Endothelial cell of umbilical vein (primary cell): ENCODE data around the gene LIME1. TPM values are rescaled to one million over a fixed set of nuclear protein-coding genes. Genes with fewer than 3 reads are reported as not detected.

Experiments
- BruUV-seq: library from RNA; stranded (reverse); fragments of 400-500 nt; replicated peaks from 2 replicates; lab custom pipeline; 2021; lab: Mats Ljungman, UMichigan
- CTCF ChIA-PET: fragments of 300-600, 350-600 bp; sonication (Branson Sonifier 250); formaldehyde crosslinking; loops from one replicate; lab custom pipeline; 2021; ENCODE audit warnings: antibody characterized with exemption, inconsistent platforms; lab: Charles Lee
- POLR2A ChIA-PET: fragments of 300-600, 350-600 bp; sonication (Branson Sonifier 250); formaldehyde crosslinking; loops from one replicate; lab custom pipeline; 2021; ENCODE audit warnings: antibody characterized with exemption, inconsistent platforms; lab: Charles Lee
- DNase-seq: peaks from one replicate; pipeline ENCODE4 v3.0.0-alpha.2; 2011; ENCODE audit warnings: low read depth, low spot score
- FAIRE-seq: peaks from 2 replicates; lab custom pipeline; 2011; peaks lifted over from hg19 to GRCh38; lab: Jason Lieb, UNC
- H2AFZ ChIP-seq: 2 replicates; pipeline ENCODE4 v1.6.0; 2012; ENCODE audit warnings: low read depth, low read length, control low read depth, inconsistent platforms
- H3K27ac ChIP-seq: 2 replicates; pipeline ENCODE4 v1.5.1; 2011; ENCODE audit warnings: low read depth, mild to moderate bottlenecking, control low read depth, low read length, moderate library complexity; ENCODE audit not compliant: insufficient read depth
- H3K27me3 ChIP-seq, 2 experiments: 2 replicates each; pipeline versions ENCODE4 v1.6.0 to v1.6.1; 2011; ENCODE audit warnings: low read length in 2 of 2, mixed read lengths in 1 of 2; ENCODE audit not compliant: control insufficient read depth in 2 of 2, insufficient read depth in 2 of 2
- H3K36me3 ChIP-seq, 2 experiments: 2 replicates in 1 of 2; 3 replicates in 1 of 2; pipeline ENCODE4 v1.5.1; 2011; ENCODE audit warnings: low read length in 2 of 2, mild to moderate bottlenecking in 1 of 2, moderate library complexity in 1 of 2; ENCODE audit not compliant: control insufficient read depth in 2 of 2, insufficient read depth in 2 of 2; ENCODE audit errors: extremely low read depth in 1 of 2
- H3K4me1 ChIP-seq: 3 replicates; pipeline ENCODE4 v1.5.1; 2011; ENCODE audit warnings: mild to moderate bottlenecking, low read length; ENCODE audit not compliant: control insufficient read depth, insufficient read depth; ENCODE audit errors: extremely low read depth
- H3K4me2 ChIP-seq: 2 replicates; pipeline ENCODE4 v1.6.1; 2011; ENCODE audit warnings: low read length, control low read depth, mixed read lengths; ENCODE audit not compliant: insufficient read depth
- H3K4me3 ChIP-seq, 3 experiments: fragments of 200-600 bp in 1 of 3; sonication (generic), shearing (Covaris generic) in 1 of 3; replicated peaks in 1 of 3; 2 replicates each; pipeline ENCODE4 v1.5.1; 2011 to 2016; ENCODE audit warnings: control low read depth in 3 of 3, low read length in 3 of 3, mild to moderate bottlenecking in 2 of 3, inconsistent platforms in 1 of 3, low read depth in 1 of 3, moderate library complexity in 1 of 3; ENCODE audit not compliant: insufficient read depth in 1 of 3
- H3K79me2 ChIP-seq: 2 replicates; pipeline ENCODE4 v1.6.0; 2012; ENCODE audit warnings: low read length, inconsistent platforms; ENCODE audit not compliant: control insufficient read depth, insufficient read depth
- H3K9ac ChIP-seq: replicated peaks from 2 replicates; pipeline ENCODE3; 2011; ENCODE audit warnings: low read length, control low read depth; ENCODE audit not compliant: insufficient read depth; ENCODE audit errors: extremely low read depth
- H3K9me1 ChIP-seq: replicated peaks from 3 replicates; pipeline ENCODE4 v1.6.0; 2011; ENCODE audit warnings: mild to moderate bottlenecking, low read length; ENCODE audit not compliant: control insufficient read depth, insufficient read depth; ENCODE audit errors: extremely low read depth
- H3K9me3 ChIP-seq: replicated peaks from 2 replicates; pipeline ENCODE4 v1.5.1; 2012; ENCODE audit warnings: low read length, inconsistent platforms; ENCODE audit not compliant: control insufficient read depth, insufficient read depth
- H4K20me1 ChIP-seq: replicated peaks from 2 replicates; pipeline ENCODE3; 2011; ENCODE audit warnings: mild to moderate bottlenecking, low read length; ENCODE audit not compliant: control insufficient read depth, insufficient read depth; ENCODE audit errors: extremely low read depth
- CTCF ChIP-seq, 2 donors: IDR thresholded peaks; 1 replicate in 1 of 2; 2 replicates in 1 of 2; pipeline ENCODE4 v1.5.1; 2011; ENCODE audit warnings: low read length in 2 of 2, mild to moderate bottlenecking in 2 of 2, moderate library complexity in 2 of 2, control low read depth in 1 of 2, inconsistent platforms in 1 of 2, low read depth in 1 of 2; ENCODE audit not compliant: insufficient read depth in 1 of 2; ENCODE audit errors: extremely low read depth in 1 of 2
- EZH2 ChIP-seq: IDR thresholded peaks from 2 replicates; pipeline ENCODE4 v1.6.1; 2012; ENCODE audit warnings: borderline replicate concordance, low read depth, mild to moderate bottlenecking, moderate library complexity, low read length, inconsistent platforms; ENCODE audit not compliant: severe bottlenecking
- FOS ChIP-seq: IDR thresholded peaks from 2 replicates; pipeline ENCODE4 v1.6.1; 2011; ENCODE audit warnings: mild to moderate bottlenecking, low read length, moderate library complexity, borderline replicate concordance; ENCODE audit not compliant: insufficient read depth
- GATA2 ChIP-seq: IDR thresholded peaks from 2 replicates; pipeline ENCODE4 v1.7.0; 2011; ENCODE audit warnings: low read depth, mild to moderate bottlenecking, moderate library complexity, mixed read lengths, low read length; ENCODE audit not compliant: insufficient read length, insufficient read depth
- JUN ChIP-seq: IDR thresholded peaks from 2 replicates; pipeline ENCODE4 v1.6.1; 2011; ENCODE audit warnings: borderline replicate concordance, low read depth; ENCODE audit not compliant: insufficient read length, insufficient read depth
- MAX ChIP-seq: IDR thresholded peaks from 2 replicates; pipeline ENCODE4 v1.6.1; 2011; ENCODE audit not compliant: insufficient read depth, insufficient read length
- MYC ChIP-seq: IDR thresholded peaks from one replicate; pipeline ENCODE4 v1.6.1; 2011; ENCODE audit warnings: mild to moderate bottlenecking, low read depth, low read length
- POLR2A ChIP-seq: IDR thresholded peaks from 2 replicates; pipeline ENCODE4 v1.6.1; 2012; ENCODE audit warnings: low read depth, mild to moderate bottlenecking, control low read depth, low read length
- POLR2AphosphoS5 ChIP-seq: IDR thresholded peaks from 2 replicates; pipeline ENCODE4 v1.6.1; 2012; ENCODE audit warnings: low read depth, mild to moderate bottlenecking, control low read depth, low read length, moderate library complexity; ENCODE audit not compliant: insufficient read depth
- dilution Hi-C: fragments of 300-500 bp; cut with MboI; formaldehyde crosslinking; loops from one replicate; pipeline ENCODE4 v1.15.0; 2019; ENCODE audit warnings: low sequenced_read_pairs; ENCODE audit not compliant: extremely low pct_ligation_motif_present
- intact Hi-C: fragments of 100-400 bp; cut with micrococcal nuclease; formaldehyde crosslinking; loops from one replicate; pipeline ENCODE4 v1.10.0; 2022
- polyA plus RNA-seq, 4 experiments: library from polyadenylated mRNA; depleted of rRNA in 3 of 4; stranded (reverse) in 3 of 4; unstranded in 1 of 4; fragments of >200 nt; gene quantifications; 2 replicates each; pipeline versions ENCODE4 v1.2.1 to v1.2.3, GENCODE V29; 2011 to 2012; ENCODE audit warnings: missing spikeins in 1 of 4
- total RNA-seq: library from RNA; stranded (reverse); gene quantifications from 2 replicates; pipeline ENCODE4 v1.2.3, GENCODE V29; 2021

LIME1 gene
- total and polyA plus RNA-seq, 2 donors (not counting 3 experiments of a cell fraction or from before 2014, with no cell fraction given), result 10.7 to 12.2 TPM

GRCh38 chr20:63755933-63756647, 19.6 kb downstream of the LIME1 start:
- Histone ChIP-seq H3K4me3 (no peak overlapping the region), H3K4me2 (no peak overlapping the region), H3K79me2 (no peaks in the 10 kb centered on the region), H4K20me1 (no peaks in the 10 kb centered on the region), H3K36me3 (no peaks in the 10 kb centered on the region), H3K9ac (no peak overlapping the region), H3K27ac (no peak overlapping the region), H2AFZ (no peak overlapping the region), H3K9me1 (no peaks in the 10 kb centered on the region), H3K9me3 (no peaks in the 10 kb centered on the region), H3K27me3 (no peaks in the 10 kb centered on the region), H3K4me1 (no peaks in the 10 kb centered on the region)
- DNase-seq, result no peak
- FAIRE-seq, result no peak
- intact Hi-C loops, result no loop called here
- dilution Hi-C loops, result no loop called here
- BruUV-seq, result no TSS peak
- CTCF ChIA-PET, result interaction anchor here (1.0 kb wide), 1 partner anchor 30 kb away, joined by 3 read pairs; no protein-coding TSS in a partner anchor
- POLR2A ChIA-PET, result no interaction called here
- TF ChIP-seq GATA2, result no peak
- no peak for TF ChIP-seq MYC
- TF ChIP-seq POLR2AphosphoS5, result no peak
- TF ChIP-seq CTCF (IDR thresholded peaks at IDR 0.05; ENCODE audit: extremely low read depth in 1 of 2, insufficient read depth in 1 of 2, low read depth in 1 of 2, low read length in 2 of 2), result no peak
- TF ChIP-seq EZH2, result no peak
- no peak for TF ChIP-seq POLR2A
- TF ChIP-seq JUN, result no peak
- no peak for TF ChIP-seq FOS
- TF ChIP-seq MAX, result no peak
